ENCODE measurements around the gene HTR3A.
"Not testable (repeated sequence)": the region's sequence is repeated elsewhere in the genome, so short reads cannot be mapped to it uniquely, and the experiment has no call there.

- TF ChIP-seq POLR2A (IDR thresholded peaks at IDR 0.05), result not testable (repeated sequence)
- TF ChIP-seq, protein P1, sequence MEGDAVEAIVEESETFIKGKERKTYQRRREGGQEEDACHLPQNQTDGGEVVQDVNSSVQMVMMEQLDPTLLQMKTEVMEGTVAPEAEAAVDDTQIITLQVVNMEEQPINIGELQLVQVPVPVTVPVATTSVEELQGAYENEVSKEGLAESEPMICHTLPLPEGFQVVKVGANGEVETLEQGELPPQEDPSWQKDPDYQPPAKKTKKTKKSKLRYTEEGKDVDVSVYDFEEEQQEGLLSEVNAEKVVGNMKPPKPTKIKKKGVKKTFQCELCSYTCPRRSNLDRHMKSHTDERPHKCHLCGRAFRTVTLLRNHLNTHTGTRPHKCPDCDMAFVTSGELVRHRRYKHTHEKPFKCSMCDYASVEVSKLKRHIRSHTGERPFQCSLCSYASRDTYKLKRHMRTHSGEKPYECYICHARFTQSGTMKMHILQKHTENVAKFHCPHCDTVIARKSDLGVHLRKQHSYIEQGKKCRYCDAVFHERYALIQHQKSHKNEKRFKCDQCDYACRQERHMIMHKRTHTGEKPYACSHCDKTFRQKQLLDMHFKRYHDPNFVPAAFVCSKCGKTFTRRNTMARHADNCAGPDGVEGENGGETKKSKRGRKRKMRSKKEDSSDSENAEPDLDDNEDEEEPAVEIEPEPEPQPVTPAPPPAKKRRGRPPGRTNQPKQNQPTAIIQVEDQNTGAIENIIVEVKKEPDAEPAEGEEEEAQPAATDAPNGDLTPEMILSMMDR (IDR thresholded peaks at IDR 0.05), result not testable (repeated sequence)
Observed at GRCh38 chr11:113934193-113934592, 40.7 kb upstream of the HTR3A start.
